Peyer's patch (tissue), 4 donors: Measurements from ENCODE around the gene MAST4. TPM values are rescaled to one million over a fixed set of nuclear protein-coding genes. Genes with fewer than 3 reads are reported as not detected.

Experiments used
- DNase-seq, 3 donors: peaks; one replicate each; pipeline ENCODE4 v3.0.0-alpha.2; 2017 to 2019
- H3K27ac ChIP-seq, 4 donors: fragments of 200-600 bp; sonication (generic); one replicate each; pipeline ENCODE4 v1.5.1; 2016 to 2019
- H3K27me3 ChIP-seq, 2 donors: fragments of 200-600 bp; sonication (generic); one replicate each; pipeline ENCODE4 v1.5.1; 2019
- H3K36me3 ChIP-seq, 3 donors: fragments of 200-600 bp; sonication (generic); one replicate each; pipeline ENCODE4 v1.5.1; 2016 to 2019
- H3K4me1 ChIP-seq, 4 donors: fragments of 200-600 bp; sonication (generic); one replicate each; pipeline ENCODE4 v1.5.1; 2016 to 2019
- H3K4me3 ChIP-seq, 4 donors: fragments of 200-600 bp; sonication (generic); 1 replicate in 3 of 4; 2 replicates in 1 of 4; pipeline ENCODE4 v1.5.1; 2016 to 2019; ENCODE audit warnings: mild to moderate bottlenecking in 1 of 4
- H3K9me3 ChIP-seq, 4 donors: fragments of 200-600 bp; sonication (generic); one replicate each; pipeline ENCODE4 v1.5.1; 2016 to 2019; ENCODE audit warnings: mild to moderate bottlenecking in 1 of 4
- CTCF ChIP-seq, 6 experiments: fragments of 450-650 bp in 4 of 6; fragments of 200-600 bp in 2 of 6; sonication (generic) in 1 of 6; IDR thresholded peaks; one replicate each; pipeline ENCODE4 v1.5.1; 2017 to 2019; ENCODE audit warnings: antibody characterized with exemption in 6 of 6, mild to moderate bottlenecking in 3 of 6, moderate library complexity in 1 of 6
- POLR2A ChIP-seq, 2 donors: fragments of 450-650 bp; IDR thresholded peaks; one replicate each; pipeline ENCODE4 v1.5.1; 2017; ENCODE audit warnings: antibody characterized with exemption in 2 of 2, mild to moderate bottlenecking in 2 of 2, moderate library complexity in 2 of 2
- total RNA-seq, 4 donors: library from RNA; depleted of rRNA; stranded (reverse); fragments of >200 nt; gene quantifications; one replicate each; pipeline ENCODE4 v1.1.0, GENCODE V29; 2016

Gene MAST4
- total RNA-seq, 4 donors from 2014 or later: 20.2 to 23.1 (median 21.4) TPM

- Histone ChIP-seq H3K4me1 (no peaks in the 10 kb centered on the region), H3K27ac (no peak overlapping the region), H3K27me3 (no peaks in the 10 kb centered on the region), H3K36me3 (no peaks in the 10 kb centered on the region), H3K4me3 (no peak overlapping the region), H3K9me3 (no peaks in the 10 kb centered on the region)
- no peak for TF ChIP-seq POLR2A (IDR thresholded peaks at IDR 0.05)
- TF ChIP-seq CTCF (IDR thresholded peaks at IDR 0.05): no peak
- DNase-seq: no peak
Measured at GRCh38 chr5:66966439-66966838, 370.2 kb downstream of the MAST4 start.

GRCh38 chr5:66967102-66967501 is 370.9 kb downstream of the MAST4 start:
- H3K27me3 ChIP-seq: no peaks in the 10 kb centered on the region
- TF ChIP-seq CTCF (IDR thresholded peaks at IDR 0.05) (no peak), POLR2A (IDR thresholded peaks at IDR 0.05) (no peak)
- H3K4me3 ChIP-seq: no peak overlapping the region
- no peak overlapping the region for H3K27ac ChIP-seq
- H3K9me3 ChIP-seq: no peaks in the 10 kb centered on the region
- no peak for DNase-seq
- H3K36me3 ChIP-seq: no peaks in the 10 kb centered on the region
- H3K4me1 ChIP-seq: no peaks in the 10 kb centered on the region

- H3K9me3 ChIP-seq: no peaks in the 10 kb centered on the region
- H3K27me3 ChIP-seq: no peaks in the 10 kb centered on the region
- no peak overlapping the region for H3K27ac ChIP-seq
- H3K36me3 ChIP-seq: no peaks in the 10 kb centered on the region
- H3K4me1 ChIP-seq: no peaks in the 10 kb centered on the region
- no peak overlapping the region for H3K4me3 ChIP-seq
- TF ChIP-seq CTCF (IDR thresholded peaks at IDR 0.05): no peak
- no peak for TF ChIP-seq POLR2A (IDR thresholded peaks at IDR 0.05)
- no peak for DNase-seq
Measured at GRCh38 chr5:66967826-66968262, 371.7 kb downstream of the MAST4 start.

- Histone ChIP-seq H3K4me3 (no peak overlapping the region), H3K27ac (no peak overlapping the region), H3K36me3 (no peaks in the 10 kb centered on the region), H3K27me3 (no peaks in the 10 kb centered on the region), H3K9me3 (no peaks in the 10 kb centered on the region), H3K4me1 (no peaks in the 10 kb centered on the region)
- DNase-seq: no peak
- TF ChIP-seq POLR2A (IDR thresholded peaks at IDR 0.05) (no peak), CTCF (IDR thresholded peaks at IDR 0.05) (no peak)
Measured at GRCh38 chr5:66969484-66969883, 373.3 kb downstream of the MAST4 start.

GRCh38 chr5:66969963-66970362 is 373.8 kb downstream of the MAST4 start:
- H3K36me3 ChIP-seq: no peaks in the 10 kb centered on the region
- no peaks in the 10 kb centered on the region for H3K9me3 ChIP-seq
- no peak overlapping the region for H3K27ac ChIP-seq
- no peaks in the 10 kb centered on the region for H3K27me3 ChIP-seq
- no peaks in the 10 kb centered on the region for H3K4me1 ChIP-seq
- no peak overlapping the region for H3K4me3 ChIP-seq
- TF ChIP-seq POLR2A (IDR thresholded peaks at IDR 0.05) (no peak), CTCF (IDR thresholded peaks at IDR 0.05) (no peak)
- DNase-seq: no peak

- Histone ChIP-seq H3K36me3 (no peaks in the 10 kb centered on the region), H3K9me3 (no peaks in the 10 kb centered on the region), H3K4me1 (no peaks in the 10 kb centered on the region), H3K27me3 (no peaks in the 10 kb centered on the region), H3K27ac (no peak overlapping the region), H3K4me3 (no peak overlapping the region)
- no peak for DNase-seq
- TF ChIP-seq POLR2A (IDR thresholded peaks at IDR 0.05) (no peak), CTCF (IDR thresholded peaks at IDR 0.05) (no peak)
Measured at GRCh38 chr5:66972004-66972403, 375.8 kb downstream of the MAST4 start.
